HG02623 (cell line): ENCODE data around the gene ITPRIPL1.
"Not testable (repeated sequence)": the region's sequence is repeated elsewhere in the genome, so short reads cannot be mapped to it uniquely, and the experiment has no call there.

Experiments used
- ATAC-seq: cut with Tn5 transposase; IDR thresholded peaks from one replicate; pipeline ENCODE4 v1.9.1; 2021; ENCODE audit warnings: moderate library complexity; ENCODE audit not compliant: unreplicated experiment

ITPRIPL1 gene, protein sequence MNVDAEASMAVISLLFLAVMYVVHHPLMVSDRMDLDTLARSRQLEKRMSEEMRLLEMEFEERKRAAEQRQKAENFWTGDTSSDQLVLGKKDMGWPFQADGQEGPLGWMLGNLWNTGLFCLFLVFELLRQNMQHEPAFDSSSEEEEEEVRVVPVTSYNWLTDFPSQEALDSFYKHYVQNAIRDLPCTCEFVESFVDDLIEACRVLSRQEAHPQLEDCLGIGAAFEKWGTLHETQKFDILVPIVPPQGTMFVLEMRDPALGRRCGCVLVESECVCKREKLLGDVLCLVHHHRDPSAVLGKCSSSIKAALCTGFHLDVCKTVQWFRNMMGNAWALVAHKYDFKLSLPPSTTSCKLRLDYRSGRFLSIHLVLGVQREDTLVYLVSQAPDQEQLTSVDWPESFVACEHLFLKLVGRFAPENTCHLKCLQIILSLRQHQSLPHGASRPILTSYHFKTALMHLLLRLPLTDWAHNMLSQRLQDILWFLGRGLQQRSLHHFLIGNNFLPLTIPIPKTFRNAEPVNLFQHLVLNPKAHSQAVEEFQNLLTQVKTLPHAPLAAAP

DNA sequence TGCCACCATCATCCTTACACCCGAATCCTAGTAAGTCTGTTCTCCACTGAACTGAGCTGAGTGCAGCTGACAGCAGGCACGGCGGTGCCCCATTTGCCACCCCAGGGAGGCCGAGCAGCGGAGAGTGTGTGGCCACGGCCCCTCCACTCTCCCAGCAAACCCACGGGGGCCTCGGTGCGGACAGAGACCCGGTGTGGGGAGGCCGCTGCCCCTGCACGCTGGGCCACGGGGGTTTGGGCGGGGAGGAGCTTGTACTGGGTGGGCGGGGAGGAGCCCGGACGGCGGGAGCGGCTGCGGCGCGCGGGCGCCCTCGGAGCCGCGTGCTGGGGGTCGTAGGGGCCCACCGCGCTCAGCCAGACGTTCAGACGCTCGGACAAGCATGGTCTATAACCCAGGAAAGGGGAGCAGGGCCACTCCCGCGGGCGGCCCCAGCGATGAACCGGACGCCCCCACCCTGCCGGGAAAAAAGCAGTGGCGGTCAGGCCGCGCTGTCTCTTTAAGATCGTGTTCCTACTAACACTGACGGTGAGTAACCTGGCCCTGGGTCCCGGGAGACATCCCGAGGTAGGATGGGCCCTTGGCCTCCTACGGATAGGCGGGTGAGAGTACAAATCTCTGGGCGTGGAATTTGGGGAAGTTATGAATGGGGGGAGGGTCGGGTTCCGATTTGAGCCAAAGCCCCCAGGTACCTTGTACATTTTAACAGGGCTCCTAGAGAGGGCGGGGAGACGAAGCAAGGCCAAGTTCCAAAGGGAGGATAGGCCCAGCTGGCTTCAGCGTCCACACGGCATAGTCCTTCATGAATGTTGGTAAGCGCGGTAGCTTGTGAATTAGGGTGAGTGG is at the start of gene ITPRIPL1:
Gene ITPRIPL1, plus strand, starts transcription at position 277 of the 843 bp plus-strand sequence. Its CDS starts 523 bp downstream, at position 800.
- no peak for ATAC-seq

DNA sequence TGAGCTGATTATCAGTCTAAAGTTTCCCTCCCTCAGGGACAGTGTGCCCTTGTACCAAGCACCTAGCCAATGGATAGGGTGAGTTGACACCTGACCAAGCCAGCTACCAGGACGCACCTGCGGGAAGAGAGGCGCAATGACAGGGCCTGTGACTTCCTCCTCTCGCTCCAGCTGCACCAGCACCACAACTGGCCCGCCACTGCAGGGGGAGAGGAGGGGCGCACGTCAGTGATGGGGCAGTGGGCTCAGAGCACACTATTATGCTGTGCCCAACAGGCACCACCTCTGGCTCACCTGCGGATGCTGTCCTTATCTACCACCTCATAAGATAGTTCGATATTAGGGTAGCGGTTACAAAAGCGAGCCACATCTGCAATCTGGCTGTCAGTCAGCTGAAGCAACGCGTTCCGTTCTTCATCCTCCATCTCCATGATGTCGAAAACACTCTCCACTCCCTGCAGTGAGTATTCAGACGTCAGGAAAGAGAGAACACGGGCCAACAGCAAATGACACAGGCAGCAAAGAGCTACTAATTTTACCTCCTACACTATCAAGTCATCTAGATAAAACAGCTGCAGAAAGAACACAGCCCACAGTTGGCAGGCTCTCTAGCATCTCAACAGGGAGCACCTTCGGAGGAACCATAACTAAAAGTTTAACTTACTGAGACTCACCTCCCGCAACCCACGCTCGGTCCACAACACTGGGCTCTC is 48.2 kb upstream of the ITPRIPL1 start:
- no peak for ATAC-seq

DNA sequence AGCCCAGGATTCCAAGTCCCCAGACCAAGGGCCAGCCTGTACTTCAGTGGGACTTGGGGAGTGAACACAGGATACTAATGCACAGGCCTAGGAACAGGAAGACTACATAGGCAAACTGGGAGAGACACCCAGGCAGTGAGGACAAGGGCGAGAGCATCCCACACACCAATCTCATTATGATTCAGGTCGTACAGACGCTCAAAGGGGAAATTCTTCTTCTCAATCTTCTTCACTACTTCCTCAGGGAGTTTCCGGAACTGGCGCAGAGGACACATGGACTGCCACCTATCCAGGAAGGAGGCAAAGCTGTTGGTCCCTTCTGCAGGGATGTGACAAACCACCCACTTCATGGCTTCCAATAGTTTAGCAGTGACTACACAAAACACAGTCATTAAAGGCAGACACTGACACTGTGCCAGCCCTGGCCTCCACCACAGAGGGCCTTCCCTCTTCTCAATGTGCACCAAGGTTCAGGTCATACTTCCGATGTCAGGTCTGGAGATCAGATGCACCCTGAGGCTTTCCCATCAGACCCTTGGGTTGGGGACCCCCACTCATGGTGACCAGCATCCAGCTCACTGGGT is 37.8 kb upstream of the ITPRIPL1 start:
- no peak for ATAC-seq

DNA sequence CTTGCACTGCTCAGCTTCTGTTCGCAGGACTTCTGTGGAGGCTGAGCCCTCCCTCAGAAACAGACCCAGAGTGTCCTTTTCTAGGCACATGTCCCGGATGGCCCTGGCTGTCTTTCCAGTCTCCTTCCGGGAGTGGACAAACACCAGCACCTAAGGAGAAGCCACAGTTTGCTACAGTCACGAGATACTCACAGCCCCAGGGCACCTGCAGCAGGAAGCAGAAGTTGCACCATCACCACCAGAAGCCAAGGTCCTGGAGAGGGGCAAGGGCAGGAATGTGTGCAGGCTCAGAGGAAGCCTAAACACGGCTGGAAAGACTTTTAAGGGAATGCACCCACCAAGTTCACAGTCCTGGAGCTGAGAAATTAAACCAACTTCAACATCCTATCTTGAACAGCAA is 33.4 kb upstream of the ITPRIPL1 start:
- ATAC-seq = no peak

DNA sequence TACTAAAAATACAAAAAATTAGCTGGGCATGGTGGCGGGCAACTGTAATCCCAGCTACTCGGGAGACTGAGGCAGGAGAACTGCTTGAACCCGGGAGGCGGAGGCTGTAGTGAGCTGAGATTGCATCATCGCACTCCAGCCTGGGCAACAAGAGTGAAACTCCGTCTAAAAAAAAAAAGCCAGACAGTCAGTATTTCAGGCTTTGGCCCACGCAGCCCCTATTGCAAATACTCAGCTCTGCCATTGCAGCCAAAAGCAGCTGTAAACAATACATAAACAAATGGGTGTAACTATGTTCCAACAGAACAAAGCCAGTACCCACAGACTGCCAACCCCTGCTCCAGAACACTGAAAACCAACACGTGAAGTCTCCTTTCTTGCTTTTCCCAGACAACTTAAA is 30.8 kb upstream of the ITPRIPL1 start:
- not testable (repeated sequence) for ATAC-seq

DNA sequence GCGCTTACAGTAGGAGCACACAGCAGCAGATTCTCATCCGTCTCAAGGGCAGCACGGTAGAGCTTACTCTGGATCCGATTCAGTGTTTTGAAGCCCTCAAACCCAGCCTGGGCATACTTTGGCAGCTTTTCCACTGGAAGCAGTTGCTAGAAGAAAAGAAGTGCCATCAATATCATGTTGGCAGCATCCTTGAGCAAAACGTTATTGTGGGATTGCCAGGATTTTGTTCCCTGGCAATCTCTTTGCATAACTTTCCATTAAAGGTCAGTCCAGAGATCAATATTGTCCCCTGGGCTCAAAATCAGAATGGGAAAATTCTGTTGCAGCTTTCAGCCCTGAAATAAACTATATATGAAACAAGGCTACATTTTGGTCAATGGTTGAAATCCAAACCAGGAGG is 28.2 kb upstream of the ITPRIPL1 start:
- no peak for ATAC-seq

DNA sequence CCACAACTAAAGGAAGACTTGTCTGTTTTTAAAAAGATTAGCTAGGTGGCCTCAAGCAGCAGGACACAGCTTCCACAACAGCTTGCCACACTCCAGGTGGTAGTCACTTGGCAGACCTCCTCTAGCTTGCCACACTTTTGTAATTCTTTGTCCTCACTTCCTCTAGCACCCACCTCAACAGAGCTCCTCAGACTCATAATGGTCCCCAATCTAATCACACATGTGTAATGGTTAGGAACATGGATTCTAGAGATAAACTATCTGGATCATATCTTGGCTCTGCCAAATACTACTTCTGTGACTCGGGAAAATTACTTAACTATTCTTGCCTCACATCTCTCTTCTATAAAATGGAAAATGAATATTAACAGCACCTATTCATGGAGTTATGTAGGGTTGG is 23.3 kb upstream of the ITPRIPL1 start:
- no peak for ATAC-seq

DNA sequence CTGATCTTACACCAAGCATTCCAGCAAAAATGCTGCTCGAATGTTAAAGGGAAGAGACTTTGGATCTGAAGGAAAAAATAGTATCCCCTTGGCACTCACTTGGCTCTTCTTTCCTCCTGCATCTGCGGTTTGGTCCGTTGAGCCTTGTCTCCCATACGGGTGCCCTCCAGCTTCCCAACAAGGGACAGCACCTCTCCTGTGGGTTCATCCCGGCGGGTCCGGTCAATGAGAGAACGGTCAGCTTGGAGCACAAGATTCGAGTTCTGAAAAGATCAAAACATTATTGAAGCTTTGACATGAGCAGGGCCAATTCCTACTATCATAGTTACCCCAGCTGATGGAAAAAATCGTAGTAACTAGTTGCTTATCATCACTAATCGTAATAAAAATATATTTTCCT is 20.5 kb upstream of the ITPRIPL1 start:
- no peak for ATAC-seq

DNA sequence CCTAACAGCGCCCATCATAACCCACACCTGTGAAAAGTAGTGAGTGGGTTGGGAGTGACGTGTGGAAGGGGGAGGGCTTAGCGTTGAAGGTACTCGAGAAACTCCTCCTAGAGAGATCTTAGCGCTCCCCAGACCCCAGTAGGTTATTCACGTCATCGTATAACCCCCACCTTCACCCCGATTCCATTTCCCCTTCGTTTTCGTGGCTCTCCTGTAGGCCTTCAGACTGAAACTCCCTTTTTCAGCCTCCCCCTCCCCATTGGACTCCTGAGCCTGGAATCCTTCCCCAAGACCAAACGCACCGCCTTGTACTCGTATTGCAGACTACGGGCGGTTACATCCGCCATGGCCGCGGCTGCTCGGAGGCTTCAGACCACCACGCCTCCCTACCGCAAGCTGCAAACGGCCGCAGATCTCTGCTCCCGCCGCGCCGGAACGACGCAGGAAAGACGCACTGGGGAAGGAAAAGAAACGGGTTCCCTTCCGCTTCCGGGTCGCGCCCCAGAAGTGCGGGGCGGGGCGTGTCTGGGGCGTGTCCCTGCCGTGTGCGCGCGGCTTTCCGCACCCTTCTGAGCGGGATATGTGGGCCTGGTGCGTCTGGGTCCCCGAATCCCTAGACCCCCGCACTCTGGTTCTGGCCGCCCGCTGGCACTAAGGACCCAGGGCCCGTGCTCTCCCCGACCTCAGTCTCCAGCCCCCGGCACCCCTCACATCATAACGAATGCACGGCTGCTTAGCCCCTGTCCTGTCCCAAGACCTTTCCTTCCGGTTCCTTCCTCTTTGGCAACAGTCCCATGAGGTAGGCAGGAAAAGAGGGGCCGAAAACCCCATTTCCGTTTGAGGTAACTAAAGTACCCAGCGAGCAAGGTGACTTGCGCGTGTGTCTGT is 19.8 kb upstream of the ITPRIPL1 start, which contains the start of gene SNRNP200:
Gene SNRNP200, minus strand, starts transcription at position 456 of the 888 bp plus-strand sequence. Its CDS starts 109 bp downstream, at position 347.
- ATAC-seq = peak; percentile 93

DNA sequence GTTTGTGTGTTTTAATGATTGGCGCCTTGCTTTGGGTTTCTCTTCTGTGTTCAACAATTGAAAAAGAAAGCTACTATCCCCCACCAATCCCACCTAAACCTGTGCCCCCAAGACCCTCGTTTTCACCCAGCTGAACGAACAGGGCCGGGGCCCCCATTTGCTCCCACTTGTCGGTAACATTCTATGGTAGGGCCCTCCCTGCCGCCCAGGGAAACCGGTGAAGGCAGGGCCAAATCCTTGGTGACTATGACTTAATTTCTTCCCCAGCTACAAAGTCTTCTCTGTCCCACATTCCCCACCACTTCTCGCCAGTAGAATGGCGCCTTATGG is 19.2 kb upstream of the ITPRIPL1 start:
- ATAC-seq = no peak

DNA sequence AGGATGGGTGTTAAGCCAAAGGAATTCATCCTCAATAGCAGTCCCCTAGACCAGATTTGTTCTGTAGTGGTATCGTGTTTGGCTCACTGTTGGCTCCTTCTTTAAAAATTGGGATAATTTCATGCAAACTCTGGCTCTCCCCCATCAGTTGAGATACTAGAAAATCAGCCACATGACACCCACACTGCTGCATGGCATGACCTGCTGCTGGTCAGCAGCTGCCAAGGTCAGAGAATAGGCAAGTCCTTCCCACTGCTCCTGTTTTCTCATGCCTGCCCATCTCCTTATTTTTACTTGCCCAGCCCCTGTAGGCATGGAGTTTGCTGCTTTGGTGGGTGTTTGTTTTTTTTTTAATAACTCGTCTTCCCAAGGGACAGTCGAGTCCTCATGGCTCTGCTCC is 18.7 kb upstream of the ITPRIPL1 start:
- no peak for ATAC-seq

DNA sequence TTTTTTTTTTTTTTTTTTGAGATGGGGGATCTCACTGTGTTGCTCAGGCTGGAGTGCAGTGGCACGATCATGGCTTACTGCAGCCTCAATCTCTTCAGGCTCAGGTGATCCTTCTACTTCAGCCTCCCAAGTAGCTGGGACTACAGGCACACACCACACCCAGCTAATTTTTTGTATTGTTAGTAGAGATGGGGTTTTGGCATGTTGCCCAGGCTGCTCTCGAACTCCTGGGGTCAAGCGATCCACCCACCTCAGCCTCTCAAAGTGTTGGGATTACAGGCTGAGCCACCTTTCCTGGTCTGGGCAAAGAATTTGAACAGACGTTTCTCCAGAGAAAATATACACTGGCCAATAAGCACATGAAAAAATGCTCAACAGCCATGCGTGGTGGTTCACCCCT is 16.9 kb upstream of the ITPRIPL1 start:
- no peak for ATAC-seq

DNA sequence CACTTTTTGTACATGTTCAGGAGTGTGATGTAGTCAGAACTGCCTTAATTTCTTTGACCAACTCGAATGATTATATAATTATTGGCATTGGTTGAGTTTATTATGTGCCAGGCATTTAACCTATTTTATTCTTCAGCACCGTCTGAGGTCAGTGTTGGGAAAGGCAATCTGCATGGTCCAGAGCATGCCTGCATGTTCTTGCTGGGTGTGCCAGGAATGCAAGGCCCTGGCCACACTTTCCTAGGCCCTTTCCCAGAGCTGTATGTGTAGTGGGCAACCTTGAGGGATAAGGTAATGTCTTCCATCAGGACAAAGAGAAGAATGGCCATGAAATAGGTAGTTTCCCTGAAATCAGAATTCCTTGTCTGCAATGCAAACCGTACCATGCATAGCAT is 10.1 kb upstream of the ITPRIPL1 start:
- no peak for ATAC-seq

DNA sequence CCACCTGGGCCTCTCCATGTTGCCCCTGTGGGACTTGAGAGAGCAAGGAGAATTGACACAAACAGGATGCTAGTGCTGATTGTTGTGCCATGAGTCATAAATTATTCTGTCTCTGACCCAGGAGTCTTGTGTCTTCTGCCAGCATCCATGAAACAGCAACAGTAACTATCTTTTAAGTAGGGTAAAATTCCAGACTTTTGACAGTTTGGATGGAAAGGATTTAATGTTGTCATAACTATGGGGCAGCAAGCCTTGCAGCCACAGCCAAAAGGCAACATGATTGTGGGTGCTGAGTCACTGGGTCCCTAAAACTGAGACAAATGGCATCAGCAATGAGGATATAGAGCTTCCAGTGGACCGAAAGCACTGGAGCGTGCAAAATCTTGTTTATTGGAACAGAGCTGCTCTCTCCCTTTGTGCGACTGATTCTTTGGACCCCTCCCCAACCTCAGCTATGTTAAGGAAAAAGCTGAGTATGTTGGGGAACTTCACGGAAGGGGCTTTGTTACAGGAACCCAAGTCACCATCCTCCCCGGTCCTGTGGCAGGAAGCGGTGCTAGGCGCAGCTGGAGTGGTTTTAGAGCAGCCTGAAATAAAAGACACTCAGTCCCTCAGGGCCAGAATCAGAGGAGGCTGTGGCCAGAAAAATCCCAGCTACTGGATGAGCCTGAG is 9.6 kb upstream of the ITPRIPL1 start:
- ATAC-seq = no peak

DNA sequence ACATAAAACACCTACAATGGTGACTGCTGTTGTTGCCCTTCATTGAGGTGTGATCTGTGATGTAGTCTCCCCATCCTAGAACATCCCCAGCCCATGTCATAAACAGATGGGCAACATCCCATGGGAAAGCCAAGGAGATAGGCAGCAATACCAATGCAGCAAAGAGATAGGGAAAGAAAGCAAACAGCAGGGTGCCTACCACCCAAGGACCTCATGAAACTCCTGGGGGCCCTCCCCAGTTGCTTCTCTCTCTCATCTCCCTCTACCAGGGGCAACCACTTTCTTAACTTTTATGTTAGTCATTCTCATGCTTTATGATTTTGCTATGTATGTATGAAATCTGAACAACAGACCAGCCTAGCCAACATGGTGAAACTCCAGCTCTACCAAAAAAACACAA is 8.1 kb upstream of the ITPRIPL1 start:
- ATAC-seq = no peak

DNA sequence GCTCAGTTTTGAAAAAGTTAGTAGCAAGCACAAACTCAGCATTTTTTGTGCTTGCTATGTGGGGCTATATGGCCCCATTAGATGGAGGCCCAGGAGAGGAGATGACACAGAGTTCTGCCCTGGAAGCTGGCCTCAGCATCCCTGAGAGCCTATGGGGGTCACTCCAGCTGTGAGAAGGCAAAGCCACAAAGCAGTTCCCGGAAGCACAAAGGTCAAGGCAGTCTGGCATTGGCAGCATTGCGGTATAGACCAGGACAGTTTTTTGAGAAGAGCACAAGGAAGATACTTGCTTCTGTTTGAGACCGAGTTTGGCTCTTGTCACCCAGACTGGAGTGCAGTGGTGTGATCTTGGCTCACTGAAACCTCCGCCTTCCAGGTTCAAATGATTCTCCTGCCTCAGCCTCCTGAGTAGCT is 7.5 kb upstream of the ITPRIPL1 start:
- no peak for ATAC-seq

DNA sequence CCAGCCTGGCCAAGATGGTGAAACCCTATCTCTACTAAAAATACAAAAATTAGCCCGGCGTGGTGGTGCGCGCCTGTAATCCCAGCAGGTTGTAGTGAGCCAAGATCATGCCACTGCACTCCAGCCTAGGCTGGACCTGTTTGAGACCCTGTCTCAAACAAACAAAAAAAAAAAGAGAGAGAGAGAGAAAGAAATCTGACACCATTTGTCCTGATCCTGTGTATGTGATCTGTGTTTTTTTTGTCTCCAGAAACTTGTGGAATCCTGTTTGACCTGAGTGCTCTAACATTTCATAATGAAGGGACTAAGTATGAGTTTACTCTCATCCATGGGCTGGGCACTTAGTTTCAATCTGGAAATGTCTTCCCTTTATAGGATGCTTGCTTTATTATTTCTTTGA is 6.4 kb upstream of the ITPRIPL1 start:
- ATAC-seq = no peak

DNA sequence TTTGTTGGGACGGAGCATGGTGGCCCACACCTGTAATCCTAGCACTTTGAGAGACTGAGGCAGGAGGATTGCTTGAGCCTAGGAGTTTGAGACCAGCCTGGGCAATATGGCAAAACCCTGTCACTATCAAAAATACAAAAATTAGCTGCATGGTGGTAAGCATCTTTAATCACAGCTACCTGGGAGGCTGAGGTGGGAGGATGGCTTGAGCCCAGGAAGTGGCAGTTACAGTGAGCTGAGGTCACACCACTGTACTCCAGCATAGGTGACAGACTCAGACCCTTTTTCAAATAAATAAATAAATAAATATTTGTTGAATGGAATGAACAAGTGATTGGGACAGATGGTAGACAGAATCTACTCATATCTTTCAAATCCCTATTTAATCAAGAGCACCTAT is 5.7 kb upstream of the ITPRIPL1 start:
- ATAC-seq = no peak

DNA sequence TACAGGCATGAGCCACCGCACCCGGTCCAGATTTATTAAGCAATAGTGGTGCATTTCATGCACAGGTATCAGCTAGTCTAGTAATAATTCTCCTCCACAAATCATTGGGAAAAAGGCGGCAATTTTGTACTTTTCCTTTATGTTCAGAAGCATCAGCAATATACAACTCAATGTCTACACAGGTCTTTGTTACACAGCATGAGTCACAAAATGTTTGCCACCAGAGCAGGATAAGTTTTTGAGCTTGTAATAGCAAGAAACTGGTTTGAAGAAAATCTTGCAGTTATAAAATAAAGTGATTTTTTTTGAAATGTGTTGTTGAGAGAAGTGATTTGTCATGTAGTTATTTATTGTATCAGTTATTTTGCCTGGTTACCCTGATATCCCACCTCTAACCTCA is 4.8 kb upstream of the ITPRIPL1 start:
- no peak for ATAC-seq
